H1 (cell line): Measurements from ENCODE around the gene OCLN. TPM values are rescaled to one million over a fixed set of nuclear protein-coding genes. Genes with fewer than 3 reads are reported as not detected.

Source experiments
- CTCF ChIA-PET: fragments of 300-600 bp; sonication (Branson Sonifier 250); formaldehyde crosslinking; loops from one replicate; lab custom pipeline; 2021; ENCODE audit not compliant: partially characterized antibody; lab: Charles Lee
- POLR2A ChIA-PET: fragments of 300-600 bp; sonication (Branson Sonifier 250); formaldehyde crosslinking; loops from one replicate; lab custom pipeline; 2021; ENCODE audit warnings: inconsistent platforms; ENCODE audit not compliant: partially characterized antibody; lab: Charles Lee
- DNase-seq, 2 experiments: peaks; one replicate each; pipeline versions ENCODE4 v3.0.0 to v3.0.0-alpha.2; 2010 to 2022; ENCODE audit warnings: low spot score in 2 of 2, low read depth in 1 of 2, mixed read lengths in 1 of 2
- FAIRE-seq: peaks from 2 replicates; lab custom pipeline; 2011; peaks lifted over from hg19 to GRCh38; lab: Jason Lieb, UNC
- H2AFZ ChIP-seq: 2 replicates; pipeline ENCODE4 v1.8.1; 2012; ENCODE audit warnings: low read length, inconsistent platforms
- H2AK5ac ChIP-seq: 2 replicates; pipeline ENCODE4 v1.6.1; 2013; ENCODE audit warnings: low read depth, low read length
- H2BK120ac ChIP-seq: replicated peaks from 2 replicates; pipeline ENCODE3; 2013; ENCODE audit warnings: low read depth, low read length, inconsistent platforms
- H2BK12ac ChIP-seq: 2 replicates; pipeline ENCODE4 v1.6.1; 2013; ENCODE audit warnings: low read depth, low read length
- H2BK15ac ChIP-seq: 2 replicates; pipeline ENCODE4 v1.6.1; 2013; ENCODE audit warnings: low read length
- H2BK20ac ChIP-seq: 2 replicates; pipeline ENCODE4 v1.6.1; 2013; ENCODE audit warnings: low read length
- H2BK5ac ChIP-seq: 2 replicates; pipeline ENCODE4 v1.6.1; 2013; ENCODE audit warnings: low read depth, low read length
- H3K14ac ChIP-seq: 2 replicates; pipeline ENCODE4 v1.6.1; 2013; ENCODE audit warnings: inconsistent platforms; ENCODE audit not compliant: insufficient read length
- H3K18ac ChIP-seq: 2 replicates; pipeline ENCODE4 v1.6.1; 2013; ENCODE audit warnings: low read length; ENCODE audit errors: extremely low read depth
- H3K23ac ChIP-seq: 2 replicates; pipeline ENCODE4 v1.6.1; 2013; ENCODE audit warnings: inconsistent platforms; ENCODE audit not compliant: insufficient read length
- H3K23me2 ChIP-seq: 2 replicates; pipeline ENCODE4 v1.6.1; 2013; ENCODE audit warnings: low read depth, low read length
- H3K27ac ChIP-seq: 2 replicates; pipeline ENCODE4 v1.6.1; 2011; ENCODE audit warnings: low read depth, low read length, inconsistent platforms
- H3K27me3 ChIP-seq, 4 experiments: replicated peaks in 1 of 4; 1 replicate in 1 of 4; 2 replicates in 3 of 4; pipeline versions ENCODE4 v1.6.1 to v1.8.1; 2011 to 2013; ENCODE audit warnings: low read length in 3 of 4, mild to moderate bottlenecking in 3 of 4, inconsistent platforms in 2 of 4, mixed read lengths in 2 of 4, moderate library complexity in 1 of 4; ENCODE audit not compliant: control insufficient read depth in 3 of 4, insufficient read depth in 3 of 4; ENCODE audit errors: extremely low read depth in 1 of 4
- H3K36me3 ChIP-seq, 4 experiments: 2 replicates each; pipeline versions ENCODE4 v1.6.1 to v1.8.1; 2011 to 2013; ENCODE audit warnings: mild to moderate bottlenecking in 4 of 4, low read length in 3 of 4, moderate library complexity in 2 of 4, control low read depth in 1 of 4, inconsistent platforms in 1 of 4; ENCODE audit not compliant: insufficient read depth in 4 of 4, control insufficient read depth in 2 of 4
- H3K4ac ChIP-seq: replicated peaks from 2 replicates; pipeline ENCODE3; 2013; ENCODE audit warnings: low read length, low read depth, mixed read lengths, inconsistent platforms; ENCODE audit not compliant: insufficient read length
- H3K4me1 ChIP-seq, 4 experiments: replicated peaks in 1 of 4; 1 replicate in 1 of 4; 2 replicates in 3 of 4; pipeline versions ENCODE4 v1.6.1 to v1.8.1; 2011 to 2013; ENCODE audit warnings: low read length in 3 of 4, inconsistent platforms in 2 of 4, mixed read lengths in 1 of 4; ENCODE audit not compliant: insufficient read depth in 4 of 4, control insufficient read depth in 3 of 4
- H3K4me2 ChIP-seq, 2 experiments: 2 replicates each; pipeline versions ENCODE4 v1.6.1 to v1.8.1; 2011 to 2013; ENCODE audit warnings: low read depth in 2 of 2, low read length in 2 of 2, control low read depth in 1 of 2, inconsistent platforms in 1 of 2, mild to moderate bottlenecking in 1 of 2; ENCODE audit not compliant: insufficient read depth in 1 of 2
- H3K4me3 ChIP-seq, 4 experiments: fragments of 200-600, 300-600 bp in 1 of 4; sonication (generic), shearing (Covaris generic), sonication (Bioruptor Twin) in 1 of 4; 2 replicates each; pipeline versions ENCODE4 v1.5.1 to v1.8.1; 2011 to 2016; ENCODE audit warnings: low read length in 4 of 4, low read depth in 3 of 4, control low read depth in 2 of 4, inconsistent platforms in 2 of 4, mild to moderate bottlenecking in 2 of 4, mixed read lengths in 1 of 4, moderate library complexity in 1 of 4; ENCODE audit not compliant: insufficient read depth in 2 of 4; ENCODE audit errors: extremely low read depth in 1 of 4
- H3K56ac ChIP-seq: replicated peaks from 2 replicates; pipeline ENCODE3; 2013; ENCODE audit warnings: low read depth, mild to moderate bottlenecking, mixed read lengths, low read length, inconsistent platforms; ENCODE audit not compliant: insufficient read length
- H3K79me1 ChIP-seq: 2 replicates; pipeline ENCODE4 v1.6.1; 2013; ENCODE audit warnings: low read depth, low read length, control low read depth
- H3K79me2 ChIP-seq, 2 experiments: 2 replicates each; pipeline versions ENCODE4 v1.6.1 to v1.8.1; 2012 to 2013; ENCODE audit warnings: low read length in 2 of 2, mild to moderate bottlenecking in 2 of 2, inconsistent platforms in 1 of 2; ENCODE audit not compliant: insufficient read depth in 2 of 2, control insufficient read depth in 1 of 2
- H3K9ac ChIP-seq, 4 experiments: replicated peaks in 1 of 4; 1 replicate in 1 of 4; 2 replicates in 3 of 4; pipeline versions ENCODE4 v1.6.1 to v1.8.1; 2011 to 2013; ENCODE audit warnings: low read depth in 3 of 4, low read length in 3 of 4, control low read depth in 2 of 4, mild to moderate bottlenecking in 2 of 4, moderate library complexity in 2 of 4, inconsistent platforms in 1 of 4; ENCODE audit errors: extremely low read depth in 1 of 4
- H3K9me3 ChIP-seq, 2 experiments: 2 replicates each; pipeline versions ENCODE4 v1.6.1 to v1.8.1; 2012 to 2013; ENCODE audit warnings: mild to moderate bottlenecking in 2 of 2, moderate library complexity in 2 of 2, control low read depth in 1 of 2, inconsistent platforms in 1 of 2, low read depth in 1 of 2, low read length in 1 of 2, mixed read lengths in 1 of 2; ENCODE audit not compliant: insufficient read depth in 2 of 2
- H4K20me1 ChIP-seq, 2 experiments: replicated peaks in 1 of 2; 2 replicates each; pipeline versions ENCODE3 to v1.8.1; 2011 to 2013; ENCODE audit warnings: inconsistent platforms in 2 of 2, low read length in 2 of 2, mild to moderate bottlenecking in 1 of 2; ENCODE audit not compliant: insufficient read depth in 2 of 2, control insufficient read depth in 1 of 2
- H4K5ac ChIP-seq: 2 replicates; pipeline ENCODE4 v1.6.1; 2013; ENCODE audit warnings: low read length, low read depth, mixed read lengths, inconsistent platforms; ENCODE audit not compliant: insufficient read length
- H4K8ac ChIP-seq: 2 replicates; pipeline ENCODE4 v1.8.0; 2013; ENCODE audit warnings: mild to moderate bottlenecking, moderate library complexity, low read length, inconsistent platforms; ENCODE audit not compliant: insufficient read depth; ENCODE audit errors: extremely low read depth
- H4K91ac ChIP-seq: replicated peaks from 2 replicates; pipeline ENCODE3; 2013; ENCODE audit warnings: low read length, mixed read lengths, inconsistent platforms; ENCODE audit not compliant: insufficient read length
- GABPA ChIP-seq: IDR thresholded peaks from 2 replicates; pipeline ENCODE4 v1.6.1; 2011; ENCODE audit warnings: mild to moderate bottlenecking, low read length, moderate library complexity, borderline replicate concordance; ENCODE audit not compliant: insufficient read depth
- POLR2AphosphoS5 ChIP-seq: IDR thresholded peaks from 2 replicates; pipeline ENCODE4 v1.6.1; 2011; ENCODE audit warnings: low read depth, low read length
- TEAD4 ChIP-seq: IDR thresholded peaks from 2 replicates; pipeline ENCODE4 v1.6.1; 2012; ENCODE audit warnings: low read depth, low read length, inconsistent platforms, mixed read lengths
- WGBS, 2 experiments: shearing (Covaris generic) in 1 of 2; methylation state at CpG; one replicate each; pipeline versions ENCODE4 v1.1.6 to v1.1.7; 2013 to 2015; ENCODE audit warnings: low lambda C conversion rate in 2 of 2, mixed read lengths in 2 of 2, inconsistent platforms in 1 of 2, low coverage in 1 of 2, missing lambda C conversion rate in 1 of 2; ENCODE audit not compliant: insufficient replicate concordance in 2 of 2, insufficient coverage in 1 of 2, insufficient read length in 1 of 2; ENCODE audit errors: extremely low coverage in 1 of 2, missing lambda C conversion rate in 1 of 2; 5-methylcytosine and 5-hydroxymethylcytosine counted together
- polyA plus RNA-seq, 7 experiments: library from polyadenylated mRNA; depleted of rRNA in 3 of 7; stranded (reverse) in 5 of 7; unstranded in 2 of 7; fragments of >200 nt in 5 of 7; fragments of 200-250 nt in 2 of 7; gene quantifications; 1 replicate in 5 of 7; 2 replicates in 1 of 7; 4 replicates in 1 of 7; pipeline versions ENCODE4 v1.2.1 to v1.2.3, GENCODE V29; 2011 to 2013; ENCODE audit warnings: missing spikeins in 2 of 7, mixed read lengths in 2 of 7
- total RNA-seq: library from RNA; stranded (reverse); fragmentation: NEBNext Ultra II Directional; extraction: Animal tissue kit (Norgen Biotek cat#: 25700); gene quantifications from 2 replicates; pipeline ENCODE4 v1.2.1, GENCODE V29; 2021

OCLN gene
- total and polyA plus RNA-seq, 2 of the 8 experiments (the other 6 are each of a cell fraction or from before 2014, with no cell fraction given): 27.9 to 85.5 TPM

DNA sequence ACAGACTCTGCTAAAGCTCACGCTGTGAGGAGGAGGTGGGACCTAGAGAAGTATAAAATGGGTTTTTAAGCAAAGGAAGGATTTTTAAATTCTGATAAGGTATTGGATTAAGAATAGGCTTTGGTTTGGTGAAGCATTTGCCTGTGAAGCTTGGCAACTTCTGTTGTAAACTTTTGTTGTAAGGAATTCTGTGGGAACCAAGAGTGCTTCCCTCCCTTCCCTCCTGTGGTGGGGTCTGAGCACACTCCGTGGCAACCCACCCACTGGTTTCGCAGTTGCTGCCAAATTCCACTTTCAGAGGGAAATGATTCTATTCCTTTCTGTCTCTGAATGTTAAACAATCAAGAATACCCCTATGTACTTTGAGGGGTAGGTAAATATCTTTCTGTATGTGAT is 38.8 kb downstream of the OCLN start:
- Histone ChIP-seq H2BK12ac (no peak overlapping the region), H3K36me3 (peaks cover 0 to 2% (median 0%) of the 10 kb centered on the region in 4 experiments; a peak in 1 of 8 replicates), H3K4me1 (peaks cover 0 to 8% (median 2%) of the 10 kb centered on the region in 4 experiments; a peak in 2 of 7 replicates), H4K5ac (no peak overlapping the region), H3K4me2 (no peak overlapping the region), H2BK15ac (no peak overlapping the region), H3K4ac (no peak overlapping the region), H4K91ac (no peak overlapping the region), H2AFZ (no peak overlapping the region), H3K9me3 (no peaks in the 10 kb centered on the region), H3K9ac (no peak overlapping the region), H3K79me1 (no peaks in the 10 kb centered on the region; the same call in 1 of the 2 replicates), H3K79me2 (peaks cover 0 to 10% of the 10 kb centered on the region in 2 experiments; a peak in 1 of 4 replicates), H3K14ac (no peak overlapping the region), H3K4me3 (no peak overlapping the region), H4K8ac (no peak overlapping the region), H3K27me3 (no peaks in the 10 kb centered on the region), H3K27ac (no peak overlapping the region), H3K23ac (no peak overlapping the region), H2BK5ac (no peak overlapping the region), H3K56ac (no peak overlapping the region), H2BK120ac (no peak overlapping the region), H2BK20ac (no peak overlapping the region), H3K23me2 (no peaks in the 10 kb centered on the region), H2AK5ac (no peak overlapping the region), H4K20me1 (peaks cover 0 to 2% of the 10 kb centered on the region in 2 experiments), H3K18ac (no peak overlapping the region)
- 69% methylated on average over 3 of the region's 3 CpGs; no CpG with 5 or more reads in 1 of the 2 experiments for WGBS, 2 experiments
- POLR2A ChIA-PET: interaction anchor here (1.5 kb wide), 1 partner anchor 13 kb away, joined by 3 read pairs; no protein-coding TSS in a partner anchor
- DNase-seq: no peak
- CTCF ChIA-PET: no interaction called here
- no peak for TF ChIP-seq GABPA
- TF ChIP-seq POLR2AphosphoS5: no peak
- TF ChIP-seq TEAD4: no peak
- FAIRE-seq: no peak
